Prostate gland (tissue), 2 donors: Measurements from ENCODE around the gene NOTO. TPM values are rescaled to one million over a fixed set of nuclear protein-coding genes. Genes with fewer than 3 reads are reported as not detected.

ENCODE experiments used
- DNase-seq: peaks from one replicate; pipeline ENCODE4 v3.0.0-alpha.2; 2019; ENCODE audit warnings: low spot score
- H3K27ac ChIP-seq, 2 donors: fragments of 200-600 bp; sonication (generic); 2 replicates each; pipeline ENCODE4 v1.5.1; 2017 to 2019
- H3K27me3 ChIP-seq: fragments of 200-600 bp; sonication (generic); replicated peaks from 2 replicates; pipeline ENCODE4 v1.5.1; 2019; ENCODE audit not compliant: insufficient read depth
- H3K36me3 ChIP-seq, 2 donors: fragments of 200-600 bp; sonication (generic); 1 replicate in 1 of 2; 2 replicates in 1 of 2; pipeline versions ENCODE4 v1.5.1 to v1.8.1; 2017 to 2019
- H3K4me1 ChIP-seq: fragments of 200-600 bp; sonication (generic); replicated peaks from 2 replicates; pipeline ENCODE4 v1.5.1; 2019
- H3K4me3 ChIP-seq, 2 donors: fragments of 200-600 bp; sonication (generic); 2 replicates each; pipeline ENCODE4 v1.5.1; 2017 to 2019
- H3K9me3 ChIP-seq: fragments of 200-600 bp; sonication (generic); 2 replicates; pipeline ENCODE4 v1.5.1; 2017
- CTCF ChIP-seq, 4 experiments: fragments of 200-600 bp in 2 of 4; fragments of 450-650 bp in 2 of 4; sonication (generic) in 2 of 4; IDR thresholded peaks; 1 replicate in 3 of 4; 2 replicates in 1 of 4; pipeline ENCODE4 v1.5.1; 2016 to 2019; ENCODE audit warnings: antibody characterized with exemption in 4 of 4, mild to moderate bottlenecking in 2 of 4, moderate library complexity in 2 of 4
- POLR2A ChIP-seq: fragments of 450-650 bp; IDR thresholded peaks from one replicate; pipeline ENCODE4 v1.6.1; 2016; ENCODE audit warnings: antibody characterized with exemption, mild to moderate bottlenecking
- POLR2AphosphoS5 ChIP-seq: sonication (generic); formaldehyde crosslinking; IDR thresholded peaks from one replicate; pipeline ENCODE4 v1.6.1; 2017; ENCODE audit warnings: antibody characterized with exemption
- WGBS: methylation state at CpG from one replicate; pipeline ENCODE4 v1.1.5; 2018; 5-methylcytosine and 5-hydroxymethylcytosine counted together
- intact Hi-C: fragments of 100-400 bp; cut with DNase I; formaldehyde crosslinking; loops from one replicate; pipeline ENCODE4 v1.14.2; 2022
- total RNA-seq, 2 donors: library from RNA; depleted of rRNA; stranded (reverse); fragments of >200 nt; gene quantifications; one replicate each; pipeline ENCODE4 v1.1.0, GENCODE V29; 2016

Gene NOTO
- total RNA-seq, 2 donors from 2014 or later: not detected

- H3K27ac ChIP-seq: peak overlapping the region in 1 of 2 donors; percentile 64
- intact Hi-C loops: no loop called here
- H3K27me3 ChIP-seq: no peaks in the 10 kb centered on the region
- peaks cover 7 to 9% of the 10 kb centered on the region in 2 donors for H3K36me3 ChIP-seq
- TF ChIP-seq POLR2A (no peak), CTCF (IDR thresholded peaks at IDR 0.05) (no peak), POLR2AphosphoS5 (peak; percentile 74)
- 51% methylated on average over 7 of the region's 7 CpGs for WGBS
- DNase-seq: peak; percentile 37
- H3K9me3 ChIP-seq: no peaks in the 10 kb centered on the region
- peaks cover 10% of the 10 kb centered on the region for H3K4me1 ChIP-seq
- no peak overlapping the region for H3K4me3 ChIP-seq
These were observed 52.1 kb downstream of the NOTO start for GRCh38 chr2:73254343-73255006.

GRCh38 chr2:73255007-73255644 lies 52.8 kb downstream of the NOTO start:
- Histone ChIP-seq H3K27me3 (no peaks in the 10 kb centered on the region), H3K36me3 (peaks cover 6 to 7% of the 10 kb centered on the region in 2 donors), H3K27ac (peak overlapping the region in 1 of 2 donors; percentile 64), H3K4me3 (no peak overlapping the region), H3K9me3 (no peaks in the 10 kb centered on the region), H3K4me1 (peaks cover 10% of the 10 kb centered on the region)
- no peak for DNase-seq
- 51% methylated on average over 4 of the region's 4 CpGs for WGBS
- intact Hi-C loops: no loop called here
- no peak for TF ChIP-seq POLR2AphosphoS5

GRCh38 chr2:73255907-73256617 lies 53.7 kb downstream of the NOTO start:
- WGBS: 60% methylated on average over 4 of the region's 5 CpGs
- no peak overlapping the region for H3K4me3 ChIP-seq
- intact Hi-C loops: no loop called here

GRCh38 chr2:73256618-73256922 lies 54.2 kb downstream of the NOTO start:
- Histone ChIP-seq H3K27ac (no peak overlapping the region), H3K27me3 (no peaks in the 10 kb centered on the region), H3K36me3 (peaks cover under 1 to 3% of the 10 kb centered on the region in 2 donors), H3K4me3 (no peak overlapping the region), H3K9me3 (no peaks in the 10 kb centered on the region), H3K4me1 (peaks cover 10% of the 10 kb centered on the region)
- TF ChIP-seq CTCF (IDR thresholded peaks at IDR 0.05): no peak
- no peak for TF ChIP-seq POLR2AphosphoS5
- no peak for TF ChIP-seq POLR2A
- intact Hi-C loops: no loop called here
- 56% methylated on average over 1 of the region's 1 CpG for WGBS
- no peak for DNase-seq

More at GRCh38 chr2:73255907-73256617, 53.7 kb downstream of the NOTO start:
- no peak for TF ChIP-seq POLR2A
- H3K27ac ChIP-seq: no peak overlapping the region
- H3K4me1 ChIP-seq: peaks cover 10% of the 10 kb centered on the region
- no peaks in the 10 kb centered on the region for H3K9me3 ChIP-seq
- H3K27me3 ChIP-seq: no peaks in the 10 kb centered on the region
- H3K36me3 ChIP-seq: peaks cover 3 to 5% of the 10 kb centered on the region in 2 donors
- no peak for DNase-seq

- Histone ChIP-seq H3K4me3 (no peak overlapping the region), H3K4me1 (peaks cover 10% of the 10 kb centered on the region), H3K27me3 (no peaks in the 10 kb centered on the region), H3K36me3 (peaks cover 0 to 3% of the 10 kb centered on the region in 2 donors), H3K27ac (no peak overlapping the region), H3K9me3 (no peaks in the 10 kb centered on the region)
- no peak for DNase-seq
- TF ChIP-seq POLR2AphosphoS5 (no peak), POLR2A (no peak), CTCF (IDR thresholded peaks at IDR 0.05) (no peak)
- intact Hi-C loops: no loop called here
- 97% methylated on average over 2 of the region's 2 CpGs for WGBS
These were observed 54.6 kb downstream of the NOTO start for GRCh38 chr2:73257021-73257420.
